ENCODE data around the gene WDR91. TPM values are rescaled to one million over a fixed set of nuclear protein-coding genes. Genes with fewer than 3 reads are reported as not detected.

The WDR91 gene
- total and polyA plus RNA-seq, 4 donors = 11.3 to 47.8 (median 21.5) TPM

GRCh38 chr7:135185471-135186260 is 25.7 kb downstream of the WDR91 start:
- peaks cover 6 to 13% (median 12%) of the 10 kb centered on the region in 4 donors for H3K9me3 ChIP-seq (ENCODE audit: control insufficient read depth in 4 of 4, insufficient read depth in 3 of 4, low read length in 3 of 4)
- H3K27ac ChIP-seq (ENCODE audit: low read depth in 1 of 2, low read length in 1 of 2) = no peak overlapping the region
- 77 to 85% methylated on average over 7 of the region's 7 CpGs for WGBS, 2 donors
- H3K4me3 ChIP-seq = no peak overlapping the region
- no peak for ATAC-seq (ENCODE audit: insufficient read depth, low FRiP score)
- H3K9ac ChIP-seq (ENCODE audit: insufficient read depth in 1 of 2, low read length in 2 of 2) = no peak overlapping the region
- no peak for DNase-seq
- no peaks in the 10 kb centered on the region for H3K27me3 ChIP-seq (ENCODE audit: control insufficient read depth in 3 of 3, insufficient read depth in 3 of 3, low read length in 2 of 3)
- peaks cover 23 to 50% (median 41%) of the 10 kb centered on the region in 4 donors for H3K36me3 ChIP-seq (ENCODE audit: control insufficient read depth in 4 of 4, insufficient read depth in 4 of 4, low read length in 4 of 4)
- no peak for TF ChIP-seq CTCF (IDR thresholded peaks at IDR 0.05; ENCODE audit: control extremely low read depth, extremely low read depth)
- H3K4me1 ChIP-seq (ENCODE audit: control insufficient read depth in 5 of 5, insufficient read depth in 5 of 5, low read length in 5 of 5) = no peaks in the 10 kb centered on the region

GRCh38 chr7:135184254-135184841 is 27.0 kb downstream of the WDR91 start:
- no peak for TF ChIP-seq CTCF (IDR thresholded peaks at IDR 0.05; ENCODE audit: control extremely low read depth, extremely low read depth)
- Histone ChIP-seq H3K36me3 (ENCODE audit: control insufficient read depth in 4 of 4, insufficient read depth in 4 of 4, low read length in 4 of 4) (peaks cover 27 to 55% (median 41%) of the 10 kb centered on the region in 4 donors), H3K9me3 (ENCODE audit: control insufficient read depth in 4 of 4, insufficient read depth in 3 of 4, low read length in 3 of 4) (peaks cover 6 to 19% (median 13%) of the 10 kb centered on the region in 4 donors), H3K27ac (ENCODE audit: low read depth in 1 of 2, low read length in 1 of 2) (no peak overlapping the region), H3K9ac (ENCODE audit: insufficient read depth in 1 of 2, low read length in 2 of 2) (no peak overlapping the region), H3K4me1 (ENCODE audit: control insufficient read depth in 5 of 5, insufficient read depth in 5 of 5, low read length in 5 of 5) (no peaks in the 10 kb centered on the region), H3K27me3 (ENCODE audit: control insufficient read depth in 3 of 3, insufficient read depth in 3 of 3, low read length in 2 of 3) (no peaks in the 10 kb centered on the region), H3K4me3 (no peak overlapping the region)
- DNase-seq = no peak
- ATAC-seq (ENCODE audit: insufficient read depth, low FRiP score) = no peak
- WGBS, 2 donors = 95 to 99% methylated on average over 5 of the region's 5 CpGs

- no peak for DNase-seq
- Histone ChIP-seq H3K27ac (ENCODE audit: low read depth in 1 of 2, low read length in 1 of 2) (no peak overlapping the region), H3K9me3 (ENCODE audit: control insufficient read depth in 4 of 4, insufficient read depth in 3 of 4, low read length in 3 of 4) (peaks cover 6 to 19% (median 13%) of the 10 kb centered on the region in 4 donors), H3K4me1 (ENCODE audit: control insufficient read depth in 5 of 5, insufficient read depth in 5 of 5, low read length in 5 of 5) (no peaks in the 10 kb centered on the region), H3K27me3 (ENCODE audit: control insufficient read depth in 3 of 3, insufficient read depth in 3 of 3, low read length in 2 of 3) (no peaks in the 10 kb centered on the region), H3K36me3 (ENCODE audit: control insufficient read depth in 4 of 4, insufficient read depth in 4 of 4, low read length in 4 of 4) (peaks cover 23 to 49% (median 37%) of the 10 kb centered on the region in 4 donors), H3K4me3 (no peak overlapping the region), H3K9ac (ENCODE audit: insufficient read depth in 1 of 2, low read length in 2 of 2) (no peak overlapping the region)
- no peak for ATAC-seq (ENCODE audit: insufficient read depth, low FRiP score)
- WGBS, 2 donors = 95 to 99% methylated on average over 7 of the region's 7 CpGs
- no peak for TF ChIP-seq CTCF (IDR thresholded peaks at IDR 0.05; ENCODE audit: control extremely low read depth, extremely low read depth)
Observed at GRCh38 chr7:135183478-135183877, 27.8 kb downstream of the WDR91 start.

All from lung (tissue), 12 donors.